Mononuclear cell (primary cell): ENCODE data around the gene SLC38A2. TPM values are rescaled to one million over a fixed set of nuclear protein-coding genes. Genes with fewer than 3 reads are reported as not detected.

Experiments
- H3K27me3 ChIP-seq: 2 replicates; pipeline ENCODE4 v1.6.0; 2011; ENCODE audit warnings: low read length, control low read depth; ENCODE audit not compliant: insufficient read depth
- H3K4me1 ChIP-seq: 2 replicates; pipeline ENCODE4 v1.5.1; 2011; ENCODE audit warnings: mild to moderate bottlenecking, low read length, control low read depth; ENCODE audit not compliant: insufficient read depth
- H3K4me3 ChIP-seq: 2 replicates; pipeline ENCODE4 v1.5.1; 2011; ENCODE audit warnings: mild to moderate bottlenecking, low read length, moderate library complexity
- H3K9me3 ChIP-seq: 2 replicates; pipeline ENCODE4 v1.5.1; 2011; ENCODE audit warnings: low read depth, mild to moderate bottlenecking, control low read depth, low read length
- total RNA-seq: library from RNA; depleted of rRNA; stranded (reverse); fragments of >200 nt; gene quantifications from one replicate; pipeline ENCODE4 v1.2.3, GENCODE V29; 2012

Gene SLC38A2
- 277 TPM for total RNA-seq

DNA sequence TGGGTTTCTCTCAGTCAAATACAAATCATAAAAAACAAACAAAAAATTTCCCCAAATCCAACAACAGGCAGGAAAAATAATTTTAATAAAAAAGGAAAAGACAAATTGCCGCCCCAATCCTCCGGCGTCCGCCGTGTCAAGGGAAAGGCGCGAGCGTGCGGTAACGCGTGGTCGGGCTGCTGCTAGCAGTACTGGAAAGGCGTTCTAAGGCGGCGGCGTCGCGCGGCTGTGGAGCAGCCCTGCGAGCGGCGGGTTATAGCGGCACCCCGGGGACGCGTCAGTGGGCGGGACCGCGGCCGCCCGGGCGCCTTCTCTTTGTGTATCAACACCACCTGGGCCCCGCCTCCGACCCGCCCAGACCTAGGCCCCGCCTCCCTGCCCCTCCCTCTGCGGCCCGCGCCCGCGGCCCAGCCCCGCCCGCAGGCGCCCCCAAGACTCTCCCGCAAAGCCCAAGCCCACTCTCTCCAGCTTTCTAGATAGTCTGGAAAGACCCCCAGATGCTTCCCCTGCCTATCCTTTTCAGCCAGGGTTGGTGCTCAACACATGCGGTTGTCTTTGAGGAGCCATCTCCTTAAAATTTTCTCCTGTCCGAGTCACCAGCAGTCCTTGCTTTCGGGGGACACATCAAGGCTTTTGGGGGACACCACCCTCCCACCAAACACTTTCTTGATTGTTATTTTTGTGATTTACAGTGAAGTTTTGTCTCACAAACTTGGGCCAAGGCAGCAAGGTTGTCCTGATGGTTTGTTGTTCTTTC, at the start of gene SLC38A2:
TSS of gene SLC38A2 (minus strand) at position 230 of the 757 bp plus-strand sequence. CDS start 1,480 bp downstream, outside the sequence.
- Histone ChIP-seq H3K9me3 (no peaks in the 10 kb centered on the region), H3K27me3 (no peaks in the 10 kb centered on the region), H3K4me3 (peak within 1 kb of the TSS; percentile 98), H3K4me1 (peaks cover 42% of the 10 kb centered on the region)

GRCh38 chr12:46419675-46420074, 47.1 kb upstream of the SLC38A2 start:
- Histone ChIP-seq H3K27me3 (no peaks in the 10 kb centered on the region), H3K4me1 (no peaks in the 10 kb centered on the region), H3K4me3 (no peak overlapping the region), H3K9me3 (no peaks in the 10 kb centered on the region)

DNA sequence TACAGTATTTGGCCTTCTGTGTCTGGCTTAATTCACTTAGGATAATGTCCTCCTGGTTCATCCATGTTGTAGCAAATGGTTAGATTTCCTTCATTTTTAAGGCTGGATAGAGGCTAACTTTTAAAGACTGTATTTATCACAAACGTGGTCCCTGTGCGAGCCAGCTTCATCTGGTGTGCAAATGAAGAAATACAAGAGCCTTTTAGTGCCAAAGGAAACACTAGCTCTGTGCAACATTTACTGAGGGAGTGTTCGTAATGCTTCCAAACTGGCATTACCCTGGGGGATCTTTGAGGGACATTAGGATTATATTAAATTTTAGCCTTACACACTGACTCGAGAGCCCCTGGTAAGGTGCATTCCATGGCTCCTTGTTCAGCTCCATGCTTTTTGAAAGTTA, 43.0 kb upstream of the SLC38A2 start:
- Histone ChIP-seq H3K4me1 (no peaks in the 10 kb centered on the region), H3K9me3 (no peaks in the 10 kb centered on the region), H3K4me3 (no peak overlapping the region), H3K27me3 (no peaks in the 10 kb centered on the region)

DNA sequence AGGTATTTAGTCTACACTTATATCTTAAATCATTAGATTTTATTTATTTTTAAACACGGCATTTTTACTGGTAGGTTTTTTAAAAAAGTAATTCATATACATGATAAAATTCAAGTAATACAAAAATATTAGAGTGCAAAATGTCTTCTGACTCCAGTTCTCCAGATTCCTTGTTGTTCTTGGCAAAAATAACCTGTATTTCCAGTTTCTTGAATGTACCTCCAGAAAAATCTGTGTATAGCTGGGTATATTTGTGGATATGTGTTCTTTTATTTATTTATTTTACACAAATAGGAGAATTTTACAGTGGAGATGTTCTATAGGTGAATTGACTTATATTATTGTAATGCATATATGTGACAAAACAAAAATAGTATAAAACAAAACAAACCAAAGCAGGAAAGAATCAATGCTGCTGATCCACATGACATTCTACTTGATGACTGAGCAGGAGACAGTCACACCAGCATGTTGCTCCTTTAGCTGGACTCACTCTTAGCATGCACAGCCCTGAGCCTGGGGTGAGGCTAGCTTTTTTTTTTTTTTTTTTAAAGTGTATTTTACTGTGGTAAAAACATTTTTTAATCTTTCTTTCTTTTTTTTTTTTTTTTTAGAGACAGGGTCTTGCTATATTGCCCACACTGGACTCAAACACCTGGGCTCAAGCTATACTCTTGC, 42.2 kb upstream of the SLC38A2 start:
- H3K4me3 ChIP-seq = no peak overlapping the region
- no peaks in the 10 kb centered on the region for H3K27me3 ChIP-seq
- H3K4me1 ChIP-seq = no peaks in the 10 kb centered on the region
- H3K9me3 ChIP-seq = no peaks in the 10 kb centered on the region

DNA sequence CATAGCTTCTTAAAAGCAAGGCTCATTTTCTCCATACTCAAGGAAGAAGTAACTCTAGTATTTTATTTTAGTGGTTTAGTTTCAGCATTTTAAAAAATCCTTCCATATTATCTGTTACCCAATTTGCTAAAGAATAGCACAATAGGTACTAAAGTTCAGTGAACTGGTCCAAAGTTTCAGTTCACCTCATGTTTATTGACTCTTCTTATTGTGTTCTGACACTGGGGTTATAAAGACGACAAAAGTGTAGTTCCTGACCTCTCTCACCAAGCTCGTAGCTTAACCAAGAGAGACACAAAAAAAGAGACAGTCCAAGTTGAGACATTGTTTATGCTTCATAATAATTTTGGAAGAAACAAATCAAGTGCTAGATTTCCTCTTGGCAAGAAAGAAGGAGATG, 40.8 kb upstream of the SLC38A2 start:
- no peaks in the 10 kb centered on the region for H3K9me3 ChIP-seq
- H3K4me1 ChIP-seq = no peaks in the 10 kb centered on the region
- H3K4me3 ChIP-seq = no peak overlapping the region
- H3K27me3 ChIP-seq = no peaks in the 10 kb centered on the region

- H3K4me1 ChIP-seq = no peaks in the 10 kb centered on the region
- no peaks in the 10 kb centered on the region for H3K9me3 ChIP-seq
- H3K27me3 ChIP-seq = no peaks in the 10 kb centered on the region
- H3K4me3 ChIP-seq = no peak overlapping the region
Observed at GRCh38 chr12:46412857-46413256, 40.3 kb upstream of the SLC38A2 start.

DNA sequence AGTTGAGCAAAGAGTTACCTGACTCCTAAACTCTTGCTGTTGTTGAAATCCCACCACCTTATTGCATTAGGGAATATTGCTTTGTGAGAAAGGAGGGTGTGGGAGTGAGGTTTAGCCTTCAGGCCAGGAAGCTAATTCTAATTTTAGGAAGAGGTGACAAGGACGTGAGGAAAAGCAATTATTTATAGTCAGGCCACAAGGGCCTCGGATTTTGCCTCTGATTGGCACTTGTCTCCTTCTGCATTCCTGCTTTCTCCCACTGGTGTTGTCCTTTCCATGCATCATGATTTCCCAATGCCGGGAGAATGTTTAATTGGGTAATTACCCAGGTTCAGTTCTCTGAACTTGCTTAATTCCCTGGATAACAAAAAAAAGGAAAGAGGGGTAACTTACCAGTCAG, 37.9 kb upstream of the SLC38A2 start:
- Histone ChIP-seq H3K4me1 (no peaks in the 10 kb centered on the region), H3K9me3 (no peaks in the 10 kb centered on the region), H3K4me3 (no peak overlapping the region), H3K27me3 (no peaks in the 10 kb centered on the region)

DNA sequence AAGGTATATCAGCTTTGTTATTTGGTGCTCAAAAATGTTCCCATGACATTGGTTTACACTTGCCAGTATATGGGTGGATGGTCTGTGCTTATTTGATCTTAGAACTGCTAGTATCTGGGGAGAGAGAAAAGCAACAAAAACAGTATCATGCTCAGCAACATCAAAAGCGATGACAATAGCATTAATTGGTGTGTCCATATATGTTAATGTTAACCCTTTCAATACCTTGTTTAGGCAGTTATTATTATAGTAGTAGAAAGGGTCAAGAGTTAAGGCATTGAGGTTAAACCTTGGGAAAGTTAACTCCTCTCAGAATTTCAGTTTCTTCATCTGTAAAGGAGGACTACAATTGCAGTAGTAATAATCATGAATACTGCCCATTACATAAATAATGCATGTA, 37.4 kb upstream of the SLC38A2 start:
- Histone ChIP-seq H3K9me3 (no peaks in the 10 kb centered on the region), H3K4me1 (no peaks in the 10 kb centered on the region), H3K4me3 (no peak overlapping the region), H3K27me3 (no peaks in the 10 kb centered on the region)

- Histone ChIP-seq H3K27me3 (no peaks in the 10 kb centered on the region), H3K9me3 (no peaks in the 10 kb centered on the region), H3K4me1 (peaks cover 6% of the 10 kb centered on the region), H3K4me3 (no peak overlapping the region)
Observed at GRCh38 chr12:46409342-46409741, 36.8 kb upstream of the SLC38A2 start.

- no peak overlapping the region for H3K4me3 ChIP-seq
- H3K27me3 ChIP-seq = no peaks in the 10 kb centered on the region
- peaks cover 12% of the 10 kb centered on the region for H3K4me1 ChIP-seq
- H3K9me3 ChIP-seq = no peaks in the 10 kb centered on the region
Observed at GRCh38 chr12:46408441-46408840, 35.9 kb upstream of the SLC38A2 start.

DNA sequence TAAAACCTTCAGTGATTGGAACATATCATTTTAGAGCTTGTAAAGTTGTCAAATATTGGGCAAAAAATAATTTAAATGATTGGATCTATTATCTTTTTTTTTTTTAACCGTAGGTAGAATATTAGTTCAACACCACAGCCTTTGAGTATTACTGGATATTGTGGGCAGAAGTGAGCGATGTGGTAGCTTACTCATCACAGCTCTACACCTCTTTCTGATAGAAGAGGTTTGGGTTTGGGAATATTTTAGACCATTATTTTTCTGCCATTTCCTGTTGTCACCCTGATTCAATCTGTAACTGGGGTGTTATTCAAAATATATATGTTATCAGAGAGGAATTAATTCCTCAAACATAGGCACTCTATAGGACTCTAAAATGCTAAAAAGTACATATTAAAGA, 34.8 kb upstream of the SLC38A2 start:
- H3K9me3 ChIP-seq = no peaks in the 10 kb centered on the region
- H3K4me1 ChIP-seq = peaks cover 12% of the 10 kb centered on the region
- no peak overlapping the region for H3K4me3 ChIP-seq

DNA sequence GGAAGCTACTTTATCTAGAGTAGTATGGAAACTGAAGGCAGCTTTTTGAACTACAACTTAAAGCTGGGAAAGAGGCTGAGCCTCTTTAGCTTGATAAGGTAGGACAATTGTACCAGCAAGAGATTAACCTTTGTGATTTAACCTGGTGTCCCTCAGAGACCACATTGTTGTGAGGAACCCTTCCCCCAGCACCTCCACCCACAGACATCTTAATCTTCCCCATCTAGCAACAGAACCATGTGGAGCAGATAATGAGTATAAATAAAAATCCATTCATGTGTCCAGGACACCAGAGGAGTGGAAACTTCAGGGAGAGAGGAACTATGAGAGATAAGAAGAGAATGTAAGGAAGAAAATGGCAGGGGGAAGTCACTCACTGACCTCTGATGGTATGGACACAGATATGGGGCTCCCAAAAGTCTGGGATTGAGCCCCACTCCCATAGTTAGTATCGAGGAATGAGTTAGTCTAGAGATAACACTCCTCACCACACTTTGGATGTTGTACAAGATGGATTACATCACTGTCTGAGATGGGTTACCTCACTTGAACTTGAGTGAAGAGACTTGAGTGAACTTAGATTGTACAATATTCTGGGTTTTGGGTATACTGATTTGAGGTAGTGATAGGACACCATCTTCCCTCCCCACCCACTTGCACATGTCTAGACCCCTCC, 33.9 kb upstream of the SLC38A2 start:
- no peaks in the 10 kb centered on the region for H3K9me3 ChIP-seq
- no peaks in the 10 kb centered on the region for H3K27me3 ChIP-seq
- peaks cover 12% of the 10 kb centered on the region for H3K4me1 ChIP-seq
- H3K4me3 ChIP-seq = no peak overlapping the region

More for the DNA sequence above, 34.8 kb upstream of the SLC38A2 start:
- no peaks in the 10 kb centered on the region for H3K27me3 ChIP-seq

GRCh38 chr12:46404733-46405132, 32.2 kb upstream of the SLC38A2 start:
- no peak overlapping the region for H3K4me3 ChIP-seq
- H3K9me3 ChIP-seq = no peaks in the 10 kb centered on the region
- H3K4me1 ChIP-seq = peaks cover 12% of the 10 kb centered on the region
- no peaks in the 10 kb centered on the region for H3K27me3 ChIP-seq

GRCh38 chr12:46404225-46404631, 31.7 kb upstream of the SLC38A2 start:
- Histone ChIP-seq H3K9me3 (no peaks in the 10 kb centered on the region), H3K4me3 (no peak overlapping the region), H3K27me3 (no peaks in the 10 kb centered on the region), H3K4me1 (peaks cover 12% of the 10 kb centered on the region)

DNA sequence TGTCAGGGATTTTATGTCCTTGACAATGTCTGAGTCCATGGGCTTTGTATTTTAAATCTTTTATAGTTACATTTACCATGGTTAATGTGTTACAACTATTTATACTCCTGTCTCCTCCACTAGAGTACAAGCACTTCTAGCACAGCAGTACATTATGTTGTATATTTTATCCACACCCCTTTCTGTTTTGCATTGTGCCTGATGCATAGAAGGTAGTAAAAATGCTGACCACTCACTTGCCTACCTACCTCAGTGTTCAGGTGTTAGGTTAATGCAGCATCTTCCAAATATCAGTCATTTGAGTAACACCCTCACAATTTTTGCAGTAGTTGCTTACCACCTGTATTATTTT, 31.1 kb upstream of the SLC38A2 start:
- no peaks in the 10 kb centered on the region for H3K9me3 ChIP-seq
- H3K4me1 ChIP-seq = peaks cover 12% of the 10 kb centered on the region
- no peak overlapping the region for H3K4me3 ChIP-seq
- H3K27me3 ChIP-seq = no peaks in the 10 kb centered on the region
